ENCODE measurements around the gene TENM4.

TENM4 gene

GRCh38 chr11:78973876-78974275 lies 467.0 kb downstream of the TENM4 start:
- no peak for DNase-seq (ENCODE audit: low read depth in 3 of 3)

GRCh38 chr11:78972590-78972989 lies 468.2 kb downstream of the TENM4 start:
- DNase-seq (ENCODE audit: low read depth in 3 of 3) = no peak

- DNase-seq (ENCODE audit: low read depth in 3 of 3) = no peak
Observed at GRCh38 chr11:78972177-78972576, 468.7 kb downstream of the TENM4 start.

DNA sequence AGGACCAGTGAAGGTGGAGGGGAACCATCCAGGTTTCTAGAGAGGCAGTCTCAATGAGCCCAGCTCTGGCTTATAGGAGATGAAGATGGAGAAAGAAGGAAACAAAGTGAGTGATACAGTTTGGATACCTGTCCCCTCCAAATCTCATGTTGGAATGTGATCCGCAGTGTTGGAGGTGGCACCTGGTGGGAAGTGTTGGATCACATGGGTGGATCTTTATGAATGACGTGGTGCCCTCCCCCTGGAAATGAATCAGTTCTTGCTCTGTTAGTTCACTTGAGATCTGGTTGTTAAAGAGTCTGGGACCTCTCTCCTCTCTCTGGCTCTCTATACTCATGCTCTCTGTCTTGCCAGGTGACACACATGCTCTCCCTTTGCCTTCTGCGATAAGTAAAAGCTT lies 473.0 kb downstream of the TENM4 start:
- no peak for DNase-seq (ENCODE audit: low read depth in 3 of 3)

DNA sequence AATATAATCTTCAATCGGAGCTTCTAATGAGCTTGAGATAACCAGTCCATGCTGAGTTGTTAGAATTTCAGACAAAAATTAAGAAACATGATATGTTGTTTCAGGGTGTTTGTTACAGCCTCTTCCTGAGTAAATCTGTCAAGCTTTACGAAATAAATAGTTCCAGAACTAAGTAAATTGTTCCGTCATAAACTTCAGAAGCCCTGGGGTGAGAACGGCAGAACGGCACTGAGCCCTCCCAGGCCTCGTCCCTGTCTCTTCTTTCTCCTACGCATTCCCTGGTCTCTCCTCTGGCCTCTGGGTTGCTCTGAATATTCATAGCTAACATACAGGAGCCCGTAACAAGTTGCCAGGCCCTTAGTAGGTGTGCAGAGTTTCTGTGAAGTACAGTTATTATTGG lies 475.4 kb downstream of the TENM4 start:
- DNase-seq (ENCODE audit: low read depth in 3 of 3) = no peak

DNA sequence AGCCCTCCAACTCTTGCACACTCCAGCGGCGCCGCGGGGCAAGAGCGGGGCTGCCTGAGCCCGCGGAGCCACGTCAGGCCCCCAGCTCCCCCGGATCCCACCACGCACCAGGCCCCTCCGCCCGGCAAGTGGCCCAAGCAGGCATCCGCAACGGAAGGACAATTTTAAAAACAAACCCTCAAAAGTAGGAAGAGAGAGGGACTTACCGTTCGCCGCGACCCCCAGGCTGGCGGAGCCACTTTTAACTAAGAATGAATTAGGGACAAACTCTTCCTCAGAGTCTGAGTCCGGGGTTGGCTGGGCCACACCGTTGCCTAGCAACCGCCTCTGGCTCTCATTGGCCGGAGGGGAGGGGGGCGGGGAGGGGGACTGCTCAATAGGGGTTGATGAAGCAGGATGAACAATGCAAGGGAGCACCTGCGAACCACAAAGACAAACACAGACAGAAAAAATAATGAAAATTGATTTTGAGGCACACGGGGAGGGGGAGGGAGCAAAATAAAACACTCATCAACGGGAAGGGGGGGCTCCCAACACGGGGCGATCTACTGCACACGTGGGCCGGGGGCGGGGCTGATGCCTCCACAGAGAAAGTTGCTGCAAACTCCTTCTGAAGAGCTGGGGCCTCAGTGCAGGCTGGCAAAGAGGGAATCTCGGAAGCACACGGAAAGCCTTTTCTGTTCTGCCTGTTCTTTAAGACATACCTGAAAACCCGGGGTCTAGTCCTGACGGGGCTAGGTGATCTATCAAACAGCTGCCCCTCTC lies 478.7 kb downstream of the TENM4 start:
- DNase-seq (ENCODE audit: low read depth in 3 of 3) = no peak

DNA sequence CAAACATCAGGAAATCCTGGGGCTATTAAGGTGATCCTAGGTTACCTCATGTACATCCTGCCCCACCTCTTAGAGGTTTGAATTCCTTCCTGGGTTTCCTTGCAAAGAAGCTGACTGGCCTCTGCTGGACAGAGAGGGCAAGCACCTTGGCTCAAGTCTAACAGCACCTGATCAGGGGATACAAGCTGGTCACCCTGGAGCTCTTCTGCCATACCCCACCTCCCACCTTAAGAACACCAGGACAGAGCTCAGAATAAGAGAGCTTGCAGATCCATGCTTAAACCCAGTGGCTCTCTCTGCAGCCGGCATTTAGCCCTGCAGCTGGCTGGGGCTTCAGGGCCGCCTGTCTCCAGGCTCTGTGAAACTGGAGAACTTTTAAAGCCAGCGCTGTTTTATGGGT lies 479.6 kb downstream of the TENM4 start:
- no peak for DNase-seq (ENCODE audit: low read depth in 3 of 3)

- no peak for DNase-seq (ENCODE audit: low read depth in 3 of 3)
Observed at GRCh38 chr11:78958444-78958843, 482.4 kb downstream of the TENM4 start.

DNA sequence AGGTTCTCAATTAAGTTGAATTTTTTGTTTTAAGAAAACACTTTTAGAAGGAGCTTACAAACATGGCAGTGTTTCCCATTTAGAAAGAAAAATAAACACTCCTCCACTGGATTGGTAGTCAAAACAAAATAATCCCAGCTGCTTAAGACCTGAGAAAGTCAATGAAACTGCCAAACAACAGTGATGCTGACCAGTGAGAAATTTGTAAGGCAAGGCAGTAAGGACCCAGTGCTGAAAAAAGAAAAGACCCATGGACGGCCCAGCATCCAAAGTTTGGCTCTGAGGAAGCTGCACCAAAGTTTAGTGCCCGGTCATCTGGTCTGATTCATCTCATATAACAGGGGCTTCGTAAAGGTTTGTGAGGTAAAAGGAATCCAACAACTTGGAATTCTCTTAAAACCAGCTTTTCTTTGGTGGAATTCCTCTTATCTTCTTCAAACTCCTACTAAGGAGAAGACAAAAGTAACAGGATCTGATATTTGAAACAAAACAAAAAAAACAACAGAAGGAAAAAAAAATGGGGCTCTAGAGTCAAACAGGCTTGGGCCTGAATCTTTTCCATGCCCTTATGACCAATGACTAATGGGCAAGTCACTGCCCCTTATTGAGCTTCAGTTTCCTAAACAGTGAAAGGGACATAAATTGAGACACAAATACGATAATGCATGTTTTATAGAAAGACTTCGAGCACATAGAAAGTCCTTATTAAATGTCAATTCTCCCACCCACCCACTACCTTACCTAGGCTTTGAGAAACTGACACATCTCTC lies 483.2 kb downstream of the TENM4 start:
- no peak for DNase-seq (ENCODE audit: low read depth in 3 of 3)

DNA sequence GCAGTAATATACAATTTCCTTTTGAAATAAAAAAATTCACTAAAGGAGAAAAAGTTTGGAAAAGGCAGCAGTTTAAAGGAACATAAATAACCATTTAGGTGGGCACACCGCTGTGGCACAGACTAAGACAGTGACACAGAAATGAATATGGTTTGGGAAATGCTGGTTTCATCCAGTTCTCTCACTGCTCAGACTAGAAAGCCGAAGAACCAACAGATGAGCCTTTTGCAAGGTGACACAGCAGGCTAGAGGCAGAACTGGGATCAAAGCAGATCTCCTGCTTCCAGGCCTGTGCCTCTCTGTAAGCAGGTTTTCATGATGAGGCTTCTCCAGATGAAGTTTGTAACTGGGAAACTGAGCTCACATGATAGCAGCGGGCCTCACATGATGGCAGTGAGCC lies 486.1 kb downstream of the TENM4 start:
- DNase-seq (ENCODE audit: low read depth in 3 of 3) = no peak

DNA sequence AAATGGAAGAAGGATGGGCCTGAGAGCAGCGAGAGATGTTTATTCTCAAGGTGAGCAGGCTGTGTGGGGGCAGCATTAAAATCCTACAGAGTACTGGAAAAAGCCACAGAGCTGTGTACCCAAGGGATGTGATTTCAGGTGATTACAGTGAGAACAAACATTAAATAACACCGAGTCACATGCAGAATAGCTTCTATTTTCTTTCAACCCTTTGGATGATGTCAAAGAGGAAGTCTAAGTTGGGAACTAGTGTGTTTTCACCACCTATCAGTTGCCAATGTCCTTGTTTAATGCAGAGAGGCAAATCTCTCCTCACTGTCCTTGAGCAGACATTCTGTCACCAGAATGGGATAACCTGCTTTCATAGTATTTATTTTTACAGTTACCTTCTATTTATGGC lies 486.6 kb downstream of the TENM4 start:
- DNase-seq (ENCODE audit: low read depth in 3 of 3) = no peak

DNA sequence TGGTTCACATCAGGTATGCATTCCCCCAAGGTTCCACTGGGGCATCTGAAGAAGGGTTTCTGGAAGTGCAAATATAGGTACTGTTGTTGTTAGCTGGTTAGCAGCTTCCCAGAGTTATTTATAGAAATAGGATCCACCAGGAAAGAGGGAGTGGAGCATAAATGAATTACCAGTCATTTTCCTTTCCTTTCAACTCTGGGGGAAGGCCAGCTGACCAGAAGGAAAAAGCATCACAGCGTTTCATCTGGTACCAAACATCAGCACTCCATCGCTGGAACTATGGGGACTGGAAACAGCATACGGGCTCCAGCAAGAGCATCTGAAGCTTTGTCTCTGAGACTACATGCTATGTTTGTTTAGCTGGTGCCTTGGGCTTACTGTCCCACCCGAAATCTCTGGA lies 487.9 kb downstream of the TENM4 start:
- no peak for DNase-seq (ENCODE audit: low read depth in 3 of 3)

GRCh38 chr11:78952175-78952574 lies 488.7 kb downstream of the TENM4 start:
- no peak for DNase-seq (ENCODE audit: low read depth in 3 of 3)

DNA sequence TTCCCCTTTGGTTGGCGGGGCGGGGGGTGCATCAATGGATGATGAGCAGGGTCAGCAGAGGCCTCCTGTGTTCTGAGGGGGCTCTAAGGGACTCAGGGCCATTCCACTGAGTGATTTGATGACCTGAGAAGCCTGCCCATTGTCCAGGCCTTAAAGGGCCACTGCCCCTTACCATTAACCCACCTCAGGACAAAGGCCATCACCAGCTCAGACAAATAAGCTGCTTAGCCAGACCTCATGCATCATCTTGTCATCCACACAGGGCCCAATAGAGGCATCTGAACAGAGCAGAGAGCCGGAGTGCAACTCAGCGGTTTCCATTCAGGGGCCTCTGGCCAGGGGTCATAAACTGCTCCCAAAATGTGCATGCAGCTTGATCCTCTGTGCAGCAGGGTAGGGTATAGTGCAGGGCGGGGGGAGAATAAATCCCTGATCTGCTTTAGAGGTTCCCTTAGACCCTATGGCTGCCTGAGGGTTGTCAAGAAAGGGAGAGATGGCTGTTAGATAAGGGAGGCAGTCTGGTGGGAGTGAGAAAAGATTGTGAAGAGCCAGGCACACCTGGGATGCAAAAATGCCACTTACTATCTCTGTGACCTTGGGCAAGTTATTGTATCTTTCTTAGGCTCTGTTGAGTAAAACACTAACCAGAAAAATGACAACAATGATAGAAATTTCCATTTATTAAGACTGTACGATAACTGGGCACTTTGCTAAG lies 490.7 kb downstream of the TENM4 start:
- no peak for DNase-seq (ENCODE audit: low read depth in 3 of 3)

- no peak for DNase-seq (ENCODE audit: low read depth in 3 of 3)
Observed at GRCh38 chr11:78946945-78947902, 493.6 kb downstream of the TENM4 start.

- no peak for DNase-seq (ENCODE audit: low read depth in 3 of 3)
Observed at GRCh38 chr11:78943841-78944240, 497.0 kb downstream of the TENM4 start.

DNA sequence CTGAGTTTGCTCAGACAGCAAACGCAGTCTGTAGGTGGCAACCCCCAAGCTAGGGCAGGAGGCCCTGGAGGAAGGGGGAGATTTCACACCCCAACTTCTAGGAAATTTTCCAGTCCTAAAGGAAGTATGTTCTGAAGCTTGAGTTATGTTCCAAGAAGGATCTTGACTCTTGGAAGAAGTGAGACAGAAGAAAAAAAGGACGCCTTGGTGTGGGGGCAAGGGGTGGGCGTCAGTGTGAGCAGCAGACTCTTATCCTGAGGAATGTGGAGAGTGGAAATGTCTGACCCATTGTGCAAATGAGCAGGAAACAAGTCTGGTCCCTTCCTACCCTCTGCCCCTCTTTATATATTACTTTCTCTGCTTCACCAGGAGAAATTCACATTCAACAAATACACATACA lies 497.7 kb downstream of the TENM4 start:
- DNase-seq (ENCODE audit: low read depth in 3 of 3) = no peak

DNA sequence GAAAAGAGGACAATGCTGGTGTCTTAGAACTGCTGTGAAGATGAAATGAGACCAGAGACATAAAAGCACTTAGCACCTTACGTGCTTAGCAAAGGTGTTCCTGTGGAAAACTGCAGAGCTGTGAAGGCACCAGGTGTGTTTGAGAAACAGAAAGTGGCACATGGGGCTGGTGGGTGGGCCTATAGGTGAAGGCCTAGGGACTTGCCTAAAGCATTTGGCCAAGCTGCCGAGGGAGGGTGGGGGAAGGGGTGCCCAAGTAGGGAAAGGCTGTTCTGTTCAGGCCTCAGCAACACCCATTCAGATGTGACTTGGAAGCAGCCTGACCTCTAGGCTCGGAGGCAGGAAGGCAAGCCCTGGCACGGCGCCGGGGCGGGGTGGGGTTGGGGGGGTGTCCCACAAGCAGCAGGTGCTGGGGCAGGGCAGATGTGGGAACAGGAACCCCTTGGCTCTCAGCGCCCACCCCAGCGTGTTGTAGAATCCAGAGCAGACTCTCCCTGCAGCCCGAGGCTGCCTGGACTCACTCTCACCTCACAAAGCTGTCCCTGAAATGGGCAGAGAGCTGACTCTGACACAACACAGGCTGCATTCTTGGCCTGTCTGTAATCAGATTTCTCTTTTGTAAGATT lies 499.5 kb downstream of the TENM4 start:
- DNase-seq (ENCODE audit: low read depth in 3 of 3) = no peak

DNA sequence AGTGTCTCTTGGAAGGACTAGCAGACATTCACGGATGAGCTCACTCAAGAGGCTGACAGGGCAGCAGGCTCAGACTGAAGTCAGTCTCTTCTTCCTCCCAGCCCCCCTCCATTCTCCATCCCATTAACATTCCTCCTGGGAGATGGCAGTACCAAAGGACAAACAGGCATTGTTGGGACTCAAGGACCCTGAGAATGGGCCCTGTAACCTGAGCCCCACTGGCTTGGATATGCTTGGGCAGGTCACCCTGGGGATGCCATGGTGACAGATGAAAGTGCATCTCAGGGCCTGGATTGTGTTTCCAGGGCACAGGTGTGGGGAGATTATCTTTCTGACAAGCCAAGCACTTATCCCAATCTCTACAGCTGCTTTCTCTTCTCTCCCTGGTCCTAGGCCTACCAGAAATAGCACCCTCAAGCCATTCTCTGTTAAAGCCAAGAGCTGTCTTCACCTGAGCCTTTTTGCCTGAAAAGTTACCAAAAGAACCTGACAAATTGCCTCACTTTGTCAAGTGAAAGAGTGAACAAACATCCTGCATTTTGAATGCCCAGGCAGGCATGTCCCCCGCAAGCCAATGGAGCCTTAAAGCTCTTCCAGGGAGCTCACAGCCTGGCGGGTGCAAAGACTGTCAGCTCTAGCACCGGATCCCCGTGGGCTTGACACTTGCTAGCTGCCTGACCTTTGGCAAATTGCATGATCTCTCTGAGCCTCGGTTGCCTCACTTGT lies 500.2 kb downstream of the TENM4 start:
- DNase-seq (ENCODE audit: low read depth in 3 of 3) = no peak

DNA sequence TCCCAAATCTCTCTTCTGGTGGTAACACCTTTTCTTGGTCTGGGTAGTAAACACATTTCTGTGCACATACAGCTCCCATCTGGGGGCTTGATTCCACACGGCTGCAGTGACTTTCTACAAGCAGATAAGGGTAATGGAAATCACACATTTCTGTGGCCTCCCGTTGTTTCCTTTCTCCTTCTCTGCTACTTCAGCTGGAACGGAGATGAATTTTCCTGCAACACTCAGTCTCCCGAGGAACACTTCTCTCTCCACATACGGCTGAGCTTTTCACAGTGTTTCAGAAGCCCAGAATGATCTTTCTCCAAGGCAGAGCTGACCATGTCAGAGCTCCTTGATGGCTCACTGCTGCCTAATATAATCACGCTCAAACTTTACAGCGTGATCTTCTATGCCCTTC lies 501.9 kb downstream of the TENM4 start:
- DNase-seq (ENCODE audit: low read depth in 3 of 3) = no peak

Measured in stimulated activated CD4-positive, alpha-beta T cell treated with anti-CD3 and anti-CD28 coated beads, TNF-alpha, amount 100 ng/mL, for 24 hours (primary cell).